ENCODE data around the gene FSD1L.
"Not testable (repeated sequence)": the region's sequence is repeated elsewhere in the genome, so short reads cannot be mapped to it uniquely, and the experiment has no call there.

The FSD1L gene

DNA sequence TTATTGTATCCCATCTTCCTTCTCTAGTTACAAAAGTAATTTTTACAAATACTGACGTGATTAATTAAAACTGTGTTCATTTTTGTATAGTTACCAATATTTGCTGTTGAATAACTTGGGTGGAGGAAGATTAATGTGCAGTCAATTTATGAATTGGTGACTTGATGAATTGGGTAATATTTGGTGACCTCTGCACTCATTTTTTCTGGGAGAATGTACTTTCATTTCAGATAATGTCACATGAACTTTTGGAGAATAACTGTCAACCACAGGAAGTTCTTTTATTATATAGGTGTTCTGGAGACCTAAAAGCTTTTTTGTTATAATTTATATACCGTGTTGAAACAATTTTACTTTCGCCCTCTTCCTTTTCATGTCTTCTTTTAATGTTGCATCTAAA is 83.7 kb downstream of the FSD1L start:
- no peak for DNase-seq (ENCODE audit: insufficient read length, low spot score)
- peak; percentile 75 for FAIRE-seq
- TF ChIP-seq POLR2A (IDR thresholded peaks at IDR 0.05; ENCODE audit: low read depth, low read length) = no peak

DNA sequence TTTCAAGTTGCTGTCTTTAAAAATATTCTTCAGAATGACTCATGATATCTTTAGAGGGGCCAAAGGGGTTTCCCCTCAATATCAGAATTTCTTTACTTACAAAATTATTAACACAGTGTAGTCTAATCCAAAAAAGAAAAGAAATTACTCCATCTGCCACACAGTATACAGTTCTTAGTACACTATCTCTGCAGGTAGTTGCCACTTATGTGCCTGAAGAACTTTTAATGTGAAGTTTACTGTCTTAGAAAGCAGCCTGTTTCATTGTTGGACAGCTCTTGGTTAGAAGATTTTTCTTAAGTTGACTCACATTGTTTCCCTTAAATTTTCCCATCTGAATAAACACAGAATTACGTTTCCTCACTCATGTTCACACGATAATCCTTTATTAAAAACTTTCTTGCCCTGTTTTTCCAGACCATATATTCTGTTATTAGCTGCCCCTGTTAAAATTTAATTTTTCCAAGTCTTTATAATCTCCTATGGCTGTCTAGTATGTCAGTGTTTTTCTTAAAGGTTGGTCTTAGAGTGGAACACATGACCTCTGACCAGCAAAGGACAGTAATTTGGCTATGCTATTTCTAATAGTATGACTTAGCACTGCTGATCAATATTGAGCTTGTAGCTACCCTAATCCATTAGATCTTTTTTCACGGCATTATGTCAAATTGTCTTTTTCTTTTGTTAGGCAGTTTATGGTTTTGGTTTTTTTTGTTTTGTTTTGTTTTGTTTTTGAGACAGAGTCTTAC is 88.3 kb downstream of the FSD1L start:
- FAIRE-seq (peak; percentile 53), DNase-seq (ENCODE audit: insufficient read length, low spot score) (no peak)
- no peak for TF ChIP-seq POLR2A (IDR thresholded peaks at IDR 0.05; ENCODE audit: low read depth, low read length)

DNA sequence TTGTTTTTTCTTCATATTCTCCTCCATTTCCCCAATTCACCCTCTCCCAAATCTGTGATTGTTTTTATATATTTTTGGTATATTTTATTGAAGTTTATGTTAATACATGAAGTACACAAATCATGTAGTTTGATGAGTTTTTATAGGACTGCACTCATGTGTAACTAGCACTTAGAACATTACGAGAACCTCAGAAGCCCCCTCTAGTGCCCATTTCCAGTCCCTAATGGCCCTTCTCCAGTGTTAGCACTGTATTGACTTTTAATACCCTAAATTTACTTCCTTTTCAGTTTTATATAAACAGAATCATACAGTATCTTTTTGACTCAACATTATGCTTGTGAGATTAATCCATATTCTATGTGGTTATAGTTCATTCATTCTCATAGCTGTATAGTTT is 91.6 kb downstream of the FSD1L start:
- no peak for TF ChIP-seq POLR2A (IDR thresholded peaks at IDR 0.05; ENCODE audit: low read depth, low read length)
- DNase-seq (ENCODE audit: insufficient read length, low spot score) (no peak), FAIRE-seq (peak; percentile 62)

GRCh38 chr9:105541838-105542237 is 94.0 kb downstream of the FSD1L start:
- TF ChIP-seq POLR2A (IDR thresholded peaks at IDR 0.05; ENCODE audit: low read depth, low read length) = no peak
- DNase-seq (ENCODE audit: insufficient read length, low spot score) (no peak), FAIRE-seq (peak; percentile 87)

GRCh38 chr9:105554042-105554441 is 106.2 kb downstream of the FSD1L start:
- FAIRE-seq (no peak), DNase-seq (ENCODE audit: insufficient read length, low spot score) (no peak)
- no peak for TF ChIP-seq POLR2A (IDR thresholded peaks at IDR 0.05; ENCODE audit: low read depth, low read length)

- FAIRE-seq (peak; percentile 95), DNase-seq (ENCODE audit: insufficient read length, low spot score) (peak; percentile 90)
- peak; percentile 85 for TF ChIP-seq POLR2A (IDR thresholded peaks at IDR 0.05; ENCODE audit: low read depth, low read length)
Measured at GRCh38 chr9:105557804-105558610, 110.2 kb downstream of the FSD1L start, which contains the start of gene FKTN. Gene FKTN (plus strand): TSS chr9:105558131. CDS start chr9:105575033, 16,902 bp downstream.

- peak; percentile 57 for FAIRE-seq
- no peak for DNase-seq (ENCODE audit: insufficient read length, low spot score)
Measured at GRCh38 chr9:105572455-105572854, 124.6 kb downstream of the FSD1L start.

DNA sequence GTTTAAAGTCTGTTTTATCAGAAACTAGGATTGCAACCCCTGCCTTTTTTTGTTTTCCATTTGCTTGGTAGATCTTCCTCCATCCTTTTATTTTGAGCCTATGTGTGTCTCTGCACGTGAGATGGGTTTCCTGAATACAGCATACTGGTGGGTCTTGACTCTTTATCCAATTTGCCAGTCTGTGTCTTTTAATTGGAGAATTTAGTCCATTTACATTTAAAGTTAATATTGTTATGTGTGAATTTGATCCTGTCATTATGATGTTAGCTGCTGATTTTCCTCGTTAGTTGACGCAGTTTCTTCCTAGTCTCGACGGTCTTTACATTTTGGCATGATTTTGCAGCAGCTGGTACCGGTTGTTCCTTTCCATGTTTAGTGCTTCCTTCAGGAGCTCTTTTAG is 132.1 kb downstream of the FSD1L start:
- FAIRE-seq; DNase-seq (ENCODE audit: insufficient read length, low spot score): not testable (repeated sequence)

More at GRCh38 chr9:105572455-105572854, 124.6 kb downstream of the FSD1L start:
- TF ChIP-seq POLR2A (IDR thresholded peaks at IDR 0.05; ENCODE audit: low read depth, low read length) = no peak

DNA sequence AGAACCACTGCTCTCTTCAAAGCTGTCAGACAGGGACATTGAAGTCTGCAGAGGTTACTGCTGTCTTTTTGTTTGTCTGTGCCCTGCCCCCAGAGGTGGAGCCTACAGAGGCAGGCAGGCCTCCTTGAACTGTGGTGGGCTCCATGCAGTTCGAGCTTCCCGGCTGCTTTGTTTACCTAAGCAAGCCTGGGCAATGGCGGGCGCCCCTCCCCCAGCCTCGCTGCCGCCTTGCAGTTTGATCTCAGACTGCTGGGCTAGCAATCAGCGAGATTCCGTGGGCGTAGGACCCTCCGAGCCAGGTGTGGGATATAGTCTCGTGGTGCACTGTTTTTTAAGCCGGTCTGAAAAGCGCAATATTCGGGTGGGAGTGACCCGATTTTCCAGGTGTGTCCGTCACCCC is 133.7 kb downstream of the FSD1L start:
- DNase-seq (ENCODE audit: insufficient read length, low spot score); FAIRE-seq: not testable (repeated sequence)

DNA sequence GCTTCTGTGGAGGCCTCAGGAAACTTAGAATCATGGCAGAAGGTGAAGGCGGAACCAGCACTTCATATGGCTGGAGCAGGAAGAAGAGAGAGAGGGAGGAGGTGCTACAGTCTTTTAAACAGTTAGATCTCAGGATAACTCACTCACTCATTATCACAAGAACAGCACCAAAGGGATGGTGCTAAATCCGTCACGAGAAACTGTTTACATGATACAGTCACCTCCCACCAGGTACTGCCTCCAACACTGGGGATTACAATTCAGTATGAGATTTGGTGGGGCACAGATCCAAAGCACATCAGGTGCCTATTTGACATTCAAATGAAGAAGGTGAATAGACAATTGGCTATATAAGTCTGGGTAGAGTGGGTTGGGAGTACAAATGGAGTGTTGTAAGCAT is 145.3 kb downstream of the FSD1L start:
- TF ChIP-seq POLR2A (IDR thresholded peaks at IDR 0.05; ENCODE audit: low read depth, low read length) = no peak
- FAIRE-seq = peak; percentile 72
- no peak for DNase-seq (ENCODE audit: insufficient read length, low spot score)

Data from H54 (cell line).